Common myeloid progenitor, CD34-positive (primary cell): ENCODE data around the gene RIMS1.

Experiments used
- CTCF ChIA-PET: fragments of 350-600 bp; sonication (Branson Sonifier 250); formaldehyde crosslinking; loops from one replicate; lab custom pipeline; 2021; ENCODE audit warnings: antibody characterized with exemption; lab: Charles Lee
- POLR2A ChIA-PET: fragments of 350-600 bp; sonication (Branson Sonifier 250); formaldehyde crosslinking; loops from one replicate; lab custom pipeline; 2021; ENCODE audit warnings: antibody characterized with exemption; lab: Charles Lee
- DNase-seq, 3 donors: peaks; one replicate each; pipeline versions ENCODE4 v3.0.0 to v3.0.0-alpha.2; 2013
- H3K27ac ChIP-seq, 2 experiments: 1 replicate in 1 of 2; 2 replicates in 1 of 2; pipeline ENCODE4 v1.7.0; 2013; ENCODE audit warnings: inconsistent platforms in 2 of 2, low read length in 2 of 2, mild to moderate bottlenecking in 2 of 2, low read depth in 1 of 2, moderate library complexity in 1 of 2; ENCODE audit not compliant: severe bottlenecking in 2 of 2, insufficient read depth in 1 of 2, poor library complexity in 1 of 2
- H3K27me3 ChIP-seq, 5 experiments: replicated peaks in 2 of 5; 1 replicate in 3 of 5; 2 replicates in 2 of 5; pipeline versions ENCODE4 v1.6.1 to v1.7.0; 2013; ENCODE audit warnings: low read length in 4 of 5, mild to moderate bottlenecking in 2 of 5, moderate library complexity in 2 of 5, inconsistent platforms in 1 of 5; ENCODE audit not compliant: insufficient read depth in 5 of 5, control insufficient read depth in 4 of 5
- H3K36me3 ChIP-seq, 4 experiments: 1 replicate in 2 of 4; 2 replicates in 2 of 4; pipeline versions ENCODE4 v1.6.1 to v1.7.0; 2013; ENCODE audit warnings: low read length in 3 of 4, control low read depth in 1 of 4, mild to moderate bottlenecking in 1 of 4; ENCODE audit not compliant: control insufficient read depth in 4 of 4, insufficient read depth in 4 of 4
- H3K4me1 ChIP-seq, 4 experiments: 1 replicate in 3 of 4; 2 replicates in 1 of 4; pipeline versions ENCODE4 v1.6.1 to v1.7.1; 2013; ENCODE audit warnings: low read length in 3 of 4, mild to moderate bottlenecking in 3 of 4, control low read depth in 1 of 4, inconsistent platforms in 1 of 4, moderate library complexity in 1 of 4; ENCODE audit not compliant: control insufficient read depth in 4 of 4, insufficient read depth in 4 of 4; ENCODE audit errors: control extremely low read depth in 1 of 4
- H3K4me3 ChIP-seq, 7 experiments: 1 replicate in 4 of 7; 2 replicates in 3 of 7; pipeline versions ENCODE4 v1.5.1 to v1.7.0; 2013; ENCODE audit warnings: mild to moderate bottlenecking in 7 of 7, low read length in 6 of 7, moderate library complexity in 6 of 7, inconsistent platforms in 2 of 7, low read depth in 2 of 7, control low read depth in 1 of 7; ENCODE audit not compliant: insufficient read depth in 4 of 7, control insufficient read depth in 1 of 7; ENCODE audit errors: extremely low read depth in 1 of 7
- H3K9me3 ChIP-seq, 5 experiments: 1 replicate in 4 of 5; 2 replicates in 1 of 5; pipeline versions ENCODE4 v1.6.1 to v1.7.1; 2013; ENCODE audit warnings: low read length in 4 of 5, mild to moderate bottlenecking in 2 of 5, inconsistent platforms in 1 of 5, low read depth in 1 of 5, moderate library complexity in 1 of 5; ENCODE audit not compliant: control insufficient read depth in 4 of 5, insufficient read depth in 2 of 5; ENCODE audit errors: control extremely low read depth in 1 of 5
- WGBS: methylation state at CpG from one replicate; pipeline ENCODE4 v1.1.5; 2013; ENCODE audit not compliant: insufficient coverage; 5-methylcytosine and 5-hydroxymethylcytosine counted together

RIMS1 gene

GRCh38 chr6:71908162-71908765 lies 21.9 kb downstream of the RIMS1 start:
- H3K4me1 ChIP-seq: no peaks in the 10 kb centered on the region
- no peak for DNase-seq
- CTCF ChIA-PET: no interaction called here
- 90% methylated on average over 2 of the region's 4 CpGs for WGBS
- H3K27me3 ChIP-seq: no peaks in the 10 kb centered on the region
- no peaks in the 10 kb centered on the region for H3K36me3 ChIP-seq
- H3K9me3 ChIP-seq: no peaks in the 10 kb centered on the region
- no peak overlapping the region for H3K27ac ChIP-seq
- POLR2A ChIA-PET: no interaction called here
- H3K4me3 ChIP-seq: no peak overlapping the region

- no CpG with 5 or more reads among the region's 1 CpG for WGBS
- DNase-seq: no peak
- H3K36me3 ChIP-seq: no peaks in the 10 kb centered on the region
- ChIA-PET CTCF (interaction anchor here (0.6 kb wide), 1 partner anchor 33 kb away, joined by 3 read pairs; no protein-coding TSS in a partner anchor), POLR2A (no interaction called here)
- no peak overlapping the region for H3K27ac ChIP-seq
- H3K4me3 ChIP-seq: no peak overlapping the region
- no peaks in the 10 kb centered on the region for H3K4me1 ChIP-seq
- no peaks in the 10 kb centered on the region for H3K9me3 ChIP-seq
- H3K27me3 ChIP-seq: no peaks in the 10 kb centered on the region
Measured at GRCh38 chr6:71913444-71914234, 27.3 kb downstream of the RIMS1 start.

GRCh38 chr6:71929047-71929446 lies 42.7 kb downstream of the RIMS1 start:
- no peak for DNase-seq
- CTCF ChIA-PET: no interaction called here
- Histone ChIP-seq H3K27me3 (no peaks in the 10 kb centered on the region), H3K27ac (no peak overlapping the region), H3K36me3 (no peaks in the 10 kb centered on the region), H3K4me3 (no peak overlapping the region), H3K4me1 (no peaks in the 10 kb centered on the region), H3K9me3 (no peaks in the 10 kb centered on the region)
- POLR2A ChIA-PET: no interaction called here
- no CpG with 5 or more reads among the region's 1 CpG for WGBS

GRCh38 chr6:71933881-71934280 lies 47.5 kb downstream of the RIMS1 start:
- Histone ChIP-seq H3K36me3 (no peaks in the 10 kb centered on the region), H3K27me3 (no peaks in the 10 kb centered on the region), H3K4me3 (no peak overlapping the region), H3K4me1 (no peaks in the 10 kb centered on the region), H3K27ac (no peak overlapping the region), H3K9me3 (no peaks in the 10 kb centered on the region)
- POLR2A ChIA-PET: no interaction called here
- DNase-seq: no peak
- CTCF ChIA-PET: no interaction called here
- WGBS: no CpG with 5 or more reads among the region's 1 CpG

- WGBS: 89% methylated on average over 7 of the region's 7 CpGs
- H3K4me3 ChIP-seq: no peak overlapping the region
- POLR2A ChIA-PET: no interaction called here
Measured at GRCh38 chr6:71965404-71965803, 79.1 kb downstream of the RIMS1 start.

GRCh38 chr6:71967436-71967835 lies 81.1 kb downstream of the RIMS1 start:
- H3K9me3 ChIP-seq: no peaks in the 10 kb centered on the region
- WGBS: no CpG with 5 or more reads among the region's 5 CpGs
- no peak overlapping the region for H3K4me3 ChIP-seq
- no peaks in the 10 kb centered on the region for H3K36me3 ChIP-seq
- no peaks in the 10 kb centered on the region for H3K27me3 ChIP-seq
- H3K4me1 ChIP-seq: no peaks in the 10 kb centered on the region
- CTCF ChIA-PET: no interaction called here
- POLR2A ChIA-PET: no interaction called here
- H3K27ac ChIP-seq: no peak overlapping the region
- no peak for DNase-seq

More at GRCh38 chr6:71965404-71965803, 79.1 kb downstream of the RIMS1 start:
- DNase-seq: no peak
- Histone ChIP-seq H3K4me1 (no peaks in the 10 kb centered on the region), H3K27ac (no peak overlapping the region), H3K9me3 (no peaks in the 10 kb centered on the region), H3K27me3 (no peaks in the 10 kb centered on the region), H3K36me3 (no peaks in the 10 kb centered on the region)
- CTCF ChIA-PET: no interaction called here

GRCh38 chr6:71977884-71978283 lies 91.5 kb downstream of the RIMS1 start:
- H3K9me3 ChIP-seq: no peaks in the 10 kb centered on the region
- peak in 2 of 3 donors; percentile 3 to 13 for DNase-seq
- H3K4me1 ChIP-seq: no peaks in the 10 kb centered on the region
- POLR2A ChIA-PET: no interaction called here
- CTCF ChIA-PET: no interaction called here
- H3K27ac ChIP-seq: no peak overlapping the region
- H3K4me3 ChIP-seq: no peak overlapping the region
- H3K36me3 ChIP-seq: no peaks in the 10 kb centered on the region
- WGBS: 81% methylated on average over 2 of the region's 4 CpGs
- H3K27me3 ChIP-seq: no peaks in the 10 kb centered on the region
